MCF 10A (cell line): ENCODE measurements around the gene SARDH. TPM values are rescaled to one million over a fixed set of nuclear protein-coding genes. Genes with fewer than 3 reads are reported as not detected.
"Not testable (repeated sequence)": the region's sequence is repeated elsewhere in the genome, so short reads cannot be mapped to it uniquely, and the experiment has no call there.

Experiments used
- BruUV-seq: library from RNA; stranded (reverse); fragments of 400-500 nt; replicated peaks from 2 replicates; lab custom pipeline; 2021; lab: Mats Ljungman, UMichigan
- CTCF ChIA-PET: fragments of 300-600 bp; sonication (Branson Sonifier 250); formaldehyde crosslinking; extraction: SDS; loops from one replicate; lab custom pipeline; 2021; ENCODE audit warnings: antibody characterized with exemption, inconsistent platforms; lab: Yijun Ruan, JAX
- POLR2A ChIA-PET: fragments of 300-600, 350-650 bp; sonication (Branson Sonifier 250); formaldehyde crosslinking; extraction: SDS; loops from one replicate; lab custom pipeline; 2020; ENCODE audit warnings: antibody characterized with exemption, inconsistent platforms; lab: Yijun Ruan, JAX
- DNase-seq: peaks from one replicate; pipeline ENCODE4 v3.0.0-alpha.2; 2018; ENCODE audit not compliant: unreplicated experiment
- H3K27ac Mint-ChIP-seq: one replicate; pipeline ENCODE4 v1.8.0; 2022; ENCODE audit warnings: mild to moderate bottlenecking, low read depth, mixed read lengths; ENCODE audit not compliant: unreplicated experiment
- H3K27me3 Mint-ChIP-seq: one replicate; pipeline ENCODE4 v1.8.0; 2022; ENCODE audit warnings: mixed read lengths; ENCODE audit not compliant: insufficient read depth, unreplicated experiment
- H3K36me3 Mint-ChIP-seq: one replicate; pipeline ENCODE4 v1.8.0; 2022; ENCODE audit warnings: mild to moderate bottlenecking, moderate library complexity, mixed read lengths; ENCODE audit not compliant: insufficient read depth, unreplicated experiment
- H3K4me1 Mint-ChIP-seq: one replicate; pipeline ENCODE4 v1.8.0; 2022; ENCODE audit warnings: mixed read lengths; ENCODE audit not compliant: insufficient read depth, unreplicated experiment
- H3K4me3 Mint-ChIP-seq: one replicate; pipeline ENCODE4 v1.8.0; 2022; ENCODE audit warnings: mild to moderate bottlenecking, moderate library complexity, mixed read lengths; ENCODE audit not compliant: unreplicated experiment
- H3K9me3 Mint-ChIP-seq: one replicate; pipeline ENCODE4 v1.8.0; 2022; ENCODE audit warnings: mixed read lengths; ENCODE audit not compliant: unreplicated experiment
- intact Hi-C: fragments of 100-400 bp; cut with micrococcal nuclease; formaldehyde crosslinking; loops from 2 replicates; pipeline ENCODE4 v1.14.1; 2022
- total RNA-seq: library from RNA; stranded (reverse); gene quantifications from 2 replicates; pipeline ENCODE4 v1.2.3, GENCODE V29; 2022
- TF ChIP-seq, protein P1 (sequence below): fragments of 200-600 bp; IDR thresholded peaks from one replicate; pipeline ENCODE4 v1.8.0; 2022; ENCODE audit warnings: antibody characterized with exemption, mild to moderate bottlenecking; ENCODE audit not compliant: unreplicated experiment

Gene SARDH
- total RNA-seq, 1 experiment from 2014 or later = not detected

DNA sequence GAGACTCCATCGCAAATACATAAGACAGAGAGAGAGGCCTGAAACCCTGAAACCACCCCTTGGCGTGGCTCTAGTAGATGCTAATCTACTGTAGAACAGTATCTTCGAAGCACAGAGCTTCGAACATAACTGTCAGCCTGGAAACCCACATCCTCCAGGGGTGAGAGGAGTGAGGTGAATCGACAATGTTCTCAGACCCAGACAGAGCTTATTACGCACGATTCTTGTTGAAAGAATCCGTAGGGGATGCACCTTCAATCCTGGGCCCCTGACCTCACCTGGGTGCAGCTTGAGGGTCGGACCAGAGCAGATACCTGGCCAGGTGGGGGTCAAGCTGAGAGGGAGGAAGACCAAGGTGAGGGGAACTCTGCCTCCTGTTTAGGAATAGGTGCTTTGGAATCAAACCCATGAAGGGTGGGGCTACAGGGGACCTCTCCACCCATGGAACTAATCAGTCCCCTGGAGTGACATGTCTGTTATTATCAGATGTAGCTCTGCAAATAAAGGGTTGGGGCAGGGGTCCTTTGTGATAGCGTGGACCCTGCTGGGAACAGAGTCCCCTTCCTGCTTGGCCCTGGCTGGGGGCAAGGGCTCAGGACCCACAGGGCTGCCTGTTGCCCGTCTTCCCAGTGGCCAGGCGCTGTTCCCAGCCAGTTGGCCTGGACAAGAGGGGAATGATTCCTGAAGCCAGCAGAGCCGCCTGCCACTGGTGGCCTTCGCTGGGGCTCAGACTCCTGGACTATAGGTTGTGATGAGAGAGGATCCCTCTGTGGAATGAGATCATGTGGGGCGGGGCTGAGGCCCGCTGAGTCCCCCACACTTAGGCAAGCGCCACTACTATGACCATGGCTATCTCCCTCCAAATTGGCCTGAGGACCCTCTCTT is 60.8 kb downstream of the SARDH start:
- ChIA-PET POLR2A (no interaction called here), CTCF (interaction anchor here (0.5 to 1.2 kb wide), 4 partner anchors 16 to 772 kb away, joined by 3 to 4 read pairs (median 3); no protein-coding TSS in a partner anchor)
- no peaks in the 10 kb centered on the region for H3K9me3 Mint-ChIP-seq
- BruUV-seq = no TSS peak
- no peak overlapping the region for H3K27ac Mint-ChIP-seq
- H3K4me3 Mint-ChIP-seq = no peak overlapping the region
- no peaks in the 10 kb centered on the region for H3K36me3 Mint-ChIP-seq
- no peak for DNase-seq
- H3K4me1 Mint-ChIP-seq = no peaks in the 10 kb centered on the region
- TF ChIP-seq, protein P1, sequence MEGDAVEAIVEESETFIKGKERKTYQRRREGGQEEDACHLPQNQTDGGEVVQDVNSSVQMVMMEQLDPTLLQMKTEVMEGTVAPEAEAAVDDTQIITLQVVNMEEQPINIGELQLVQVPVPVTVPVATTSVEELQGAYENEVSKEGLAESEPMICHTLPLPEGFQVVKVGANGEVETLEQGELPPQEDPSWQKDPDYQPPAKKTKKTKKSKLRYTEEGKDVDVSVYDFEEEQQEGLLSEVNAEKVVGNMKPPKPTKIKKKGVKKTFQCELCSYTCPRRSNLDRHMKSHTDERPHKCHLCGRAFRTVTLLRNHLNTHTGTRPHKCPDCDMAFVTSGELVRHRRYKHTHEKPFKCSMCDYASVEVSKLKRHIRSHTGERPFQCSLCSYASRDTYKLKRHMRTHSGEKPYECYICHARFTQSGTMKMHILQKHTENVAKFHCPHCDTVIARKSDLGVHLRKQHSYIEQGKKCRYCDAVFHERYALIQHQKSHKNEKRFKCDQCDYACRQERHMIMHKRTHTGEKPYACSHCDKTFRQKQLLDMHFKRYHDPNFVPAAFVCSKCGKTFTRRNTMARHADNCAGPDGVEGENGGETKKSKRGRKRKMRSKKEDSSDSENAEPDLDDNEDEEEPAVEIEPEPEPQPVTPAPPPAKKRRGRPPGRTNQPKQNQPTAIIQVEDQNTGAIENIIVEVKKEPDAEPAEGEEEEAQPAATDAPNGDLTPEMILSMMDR = no peak
- peaks cover 65% of the 10 kb centered on the region for H3K27me3 Mint-ChIP-seq
- intact Hi-C loops = no loop called here

- ChIA-PET CTCF (interaction anchor here (0.5 to 1.2 kb wide), 3 partner anchors 17 to 911 kb away, joined by 3 to 4 read pairs (median 3); no protein-coding TSS in a partner anchor), POLR2A (no interaction called here)
- no peaks in the 10 kb centered on the region for H3K4me1 Mint-ChIP-seq
- H3K4me3 Mint-ChIP-seq = no peak overlapping the region
- TF ChIP-seq, protein P1 = no peak
- no peak overlapping the region for H3K27ac Mint-ChIP-seq
- intact Hi-C loops = no loop called here
- BruUV-seq = no TSS peak
- no peak for DNase-seq
- peaks cover 71% of the 10 kb centered on the region for H3K27me3 Mint-ChIP-seq
- no peaks in the 10 kb centered on the region for H3K36me3 Mint-ChIP-seq
- H3K9me3 Mint-ChIP-seq = no peaks in the 10 kb centered on the region
Observed at GRCh38 chr9:133676450-133676849, 61.7 kb downstream of the SARDH start.

DNA sequence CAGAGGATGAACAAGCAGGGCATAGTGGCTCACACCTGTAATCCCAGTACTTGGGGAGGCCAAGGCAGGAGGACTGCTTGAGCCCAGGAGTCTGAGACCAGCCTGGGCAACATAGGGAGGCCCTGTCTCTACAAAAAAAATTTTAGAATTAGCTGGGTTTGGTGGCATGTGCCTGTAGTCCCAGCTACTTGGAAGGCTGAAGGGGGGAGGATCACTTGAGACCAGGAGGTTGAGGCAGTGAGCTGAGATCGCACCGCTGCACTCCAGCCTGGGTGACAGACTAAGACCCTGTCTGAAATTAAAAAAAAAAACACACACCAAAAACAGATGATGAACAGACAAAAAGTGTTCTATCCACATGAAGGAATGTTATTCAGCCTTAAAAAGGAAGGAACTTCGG is 62.4 kb downstream of the SARDH start:
- DNase-seq, H3K9me3 Mint-ChIP-seq, H3K36me3 Mint-ChIP-seq, POLR2A ChIA-PET, H3K27ac Mint-ChIP-seq, intact Hi-C loops, BruUV-seq, H3K4me1 Mint-ChIP-seq, H3K4me3 Mint-ChIP-seq: not testable (repeated sequence)
- H3K27me3 Mint-ChIP-seq = peaks cover 71% of the 10 kb centered on the region
- CTCF ChIA-PET = interaction anchor here (0.5 kb wide), 1 partner anchor 910 kb away, joined by 3 read pairs; no protein-coding TSS in a partner anchor

- BruUV-seq = no TSS peak
- Mint-ChIP-seq H3K9me3 (no peaks in the 10 kb centered on the region), H3K4me3 (no peak overlapping the region), H3K27ac (no peak overlapping the region), H3K27me3 (peaks cover 67% of the 10 kb centered on the region), H3K4me1 (no peaks in the 10 kb centered on the region), H3K36me3 (no peaks in the 10 kb centered on the region)
- ChIA-PET CTCF (no interaction called here), POLR2A (no interaction called here)
- DNase-seq = no peak
- intact Hi-C loops = no loop called here
- TF ChIP-seq, protein P1 = no peak
Observed at GRCh38 chr9:133674091-133674490, 64.1 kb downstream of the SARDH start.
